ENCODE data around the gene MISP.

The MISP gene

GRCh38 chr19:747432-748273 is 3.3 kb upstream of the MISP start:
- no peak for DNase-seq

DNA sequence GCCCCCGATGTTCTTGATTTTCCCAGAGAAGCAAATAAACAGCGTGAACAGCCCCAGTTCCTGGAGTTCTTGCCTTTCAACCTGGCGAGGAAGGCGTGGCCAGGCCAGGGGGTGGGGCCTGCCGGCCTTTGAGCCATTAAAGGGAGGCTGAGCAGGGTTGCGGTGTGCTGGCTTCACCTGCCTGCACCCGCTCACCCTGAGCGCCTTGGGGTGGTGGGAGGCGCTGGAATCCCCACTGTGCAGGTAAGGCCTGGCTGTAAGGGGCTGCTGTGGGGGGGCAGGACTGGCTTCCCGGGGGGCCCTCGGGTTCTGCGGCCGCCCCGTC is 2.7 kb upstream of the MISP start:
- no peak for DNase-seq

DNA sequence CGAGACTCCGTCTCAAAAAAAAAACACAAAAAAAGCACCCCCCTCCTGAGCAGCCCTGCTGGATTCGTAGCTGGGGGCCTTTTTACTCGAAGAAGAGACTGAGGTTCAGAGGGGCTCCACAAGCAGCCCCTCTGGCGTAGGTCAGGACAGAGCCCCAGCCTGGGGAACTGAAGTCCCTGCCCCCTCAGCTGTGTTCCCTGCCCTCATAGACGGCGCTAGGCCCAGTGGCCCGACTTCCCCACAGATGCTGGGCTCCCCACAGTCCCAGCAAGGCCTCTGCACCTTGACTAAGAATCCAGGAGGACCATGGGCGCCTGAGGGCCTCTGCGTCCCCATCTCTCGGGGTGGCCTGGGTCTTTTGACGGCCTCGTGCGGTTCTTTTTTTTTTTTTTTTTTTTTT is 1.1 kb upstream of the MISP start:
- DNase-seq, result no peak

GRCh38 chr19:751501-752341 is 809 bp downstream of the MISP start:
- peak; percentile 81 for DNase-seq

GRCh38 chr19:752652-753517 is 2.0 kb downstream of the MISP start:
- peak; percentile 86 for DNase-seq

GRCh38 chr19:754530-754929 is 3.6 kb downstream of the MISP start:
- no peak for DNase-seq

- DNase-seq, result no peak
These were observed 4.2 kb downstream of the MISP start for GRCh38 chr19:755063-755462.

GRCh38 chr19:756236-756635 is 5.3 kb downstream of the MISP start:
- DNase-seq, result peak; percentile 18

DNA sequence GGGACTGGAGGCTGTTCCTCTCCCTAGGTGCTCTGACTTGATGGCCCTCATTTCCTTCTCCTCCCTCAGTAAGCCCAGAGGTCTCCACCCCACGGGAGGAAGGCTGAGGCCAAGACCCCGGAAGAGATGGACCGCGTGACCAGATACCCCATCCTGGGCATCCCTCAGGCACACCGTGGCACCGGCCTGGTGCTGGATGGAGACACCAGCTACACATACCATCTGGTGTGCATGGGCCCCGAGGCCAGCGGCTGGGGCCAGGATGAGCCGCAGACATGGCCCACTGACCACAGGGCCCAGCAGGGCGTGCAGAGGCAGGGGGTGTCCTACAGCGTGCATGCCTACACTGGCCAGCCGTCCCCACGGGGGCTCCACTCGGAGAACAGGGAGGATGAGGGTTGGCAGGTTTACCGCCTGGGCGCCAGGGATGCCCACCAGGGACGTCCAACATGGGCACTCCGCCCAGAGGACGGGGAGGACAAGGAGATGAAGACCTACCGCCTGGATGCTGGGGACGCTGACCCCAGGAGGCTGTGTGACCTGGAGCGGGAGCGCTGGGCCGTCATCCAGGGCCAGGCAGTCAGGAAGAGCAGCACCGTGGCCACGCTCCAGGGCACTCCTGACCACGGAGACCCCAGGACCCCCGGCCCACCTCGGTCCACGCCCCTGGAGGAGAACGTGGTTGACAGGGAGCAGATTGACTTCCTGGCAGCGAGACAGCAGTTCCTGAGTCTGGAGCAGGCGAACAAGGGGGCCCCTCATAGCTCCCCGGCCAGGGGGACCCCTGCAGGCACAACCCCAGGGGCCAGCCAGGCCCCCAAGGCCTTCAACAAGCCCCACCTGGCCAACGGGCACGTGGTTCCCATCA is 6.1 kb downstream of the MISP start:
- DNase-seq, result no peak

- no peak for DNase-seq
These were observed 7.1 kb downstream of the MISP start for GRCh38 chr19:757811-758668.

- no peak for DNase-seq
These were observed 12.3 kb downstream of the MISP start for GRCh38 chr19:763181-763580.

- no peak for DNase-seq
These were observed 13.0 kb downstream of the MISP start for GRCh38 chr19:763869-764268.

GRCh38 chr19:764301-764700 is 13.4 kb downstream of the MISP start:
- no peak for DNase-seq

DNA sequence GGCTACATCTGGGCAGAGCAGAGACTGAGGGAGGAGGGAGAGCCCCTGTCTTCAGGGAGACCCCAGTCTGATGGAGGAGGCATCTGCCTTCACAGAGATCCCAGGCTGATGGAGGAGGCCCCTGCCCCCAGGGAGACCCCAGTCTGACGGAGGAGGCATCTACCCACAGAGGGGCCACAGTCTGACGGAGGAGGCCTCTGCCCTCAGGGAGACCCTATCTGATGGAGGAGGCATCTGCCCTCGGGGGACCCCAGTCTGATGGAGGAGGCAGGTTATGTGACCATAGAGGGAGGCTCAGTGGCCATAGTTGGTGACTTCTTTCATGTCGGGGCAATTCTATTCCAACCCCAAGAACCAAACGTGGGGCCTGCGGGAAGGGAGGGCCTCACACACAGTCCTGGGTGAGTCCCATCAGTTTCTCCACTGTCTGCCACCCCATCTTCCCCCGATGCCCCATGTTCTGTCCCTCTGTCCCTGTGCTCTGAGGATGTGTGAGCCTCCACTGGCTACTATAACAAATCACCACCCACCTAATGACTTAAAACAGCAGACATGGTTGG is 14.3 kb downstream of the MISP start:
- DNase-seq, result no peak

DNA sequence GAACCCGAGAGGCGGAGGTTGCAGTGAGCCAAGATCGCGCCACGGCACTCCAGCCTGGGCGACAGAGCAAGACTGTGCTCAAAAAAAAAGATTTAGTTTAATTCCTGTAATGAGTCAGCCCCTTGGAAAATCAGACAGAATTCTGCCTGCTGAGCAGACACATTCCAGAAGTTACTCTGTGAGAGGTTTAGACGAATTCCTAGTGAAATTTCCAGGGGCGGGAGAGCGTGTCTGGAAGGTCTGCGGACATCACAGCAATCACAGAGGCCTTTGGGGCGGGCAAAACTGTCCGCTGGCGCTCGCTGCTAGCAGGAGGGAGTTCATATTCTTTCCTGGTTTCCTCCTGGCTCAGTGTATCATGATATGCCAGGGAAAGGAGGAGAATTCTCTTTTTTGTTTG is 17.5 kb downstream of the MISP start:
- DNase-seq, result peak; percentile 95

DNA sequence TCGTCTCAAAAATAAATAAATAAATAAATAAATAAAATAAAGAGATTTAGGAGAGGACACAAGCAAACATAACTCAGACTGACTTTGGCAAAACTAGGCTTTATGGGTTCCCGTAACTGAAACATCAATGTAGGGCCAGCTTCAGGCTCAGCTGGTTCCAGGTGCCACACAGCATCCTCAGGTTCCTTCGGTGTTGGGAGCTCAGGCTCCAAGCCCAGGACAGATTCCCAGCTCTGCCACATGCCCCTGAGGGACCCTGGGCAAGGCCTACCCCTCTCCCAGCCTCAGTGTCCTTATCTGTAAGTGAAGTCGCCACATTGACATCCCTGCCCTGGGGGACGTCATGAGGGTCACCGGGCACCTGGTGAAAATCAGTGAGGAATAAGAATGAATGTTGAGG is 18.7 kb downstream of the MISP start:
- DNase-seq, result no peak

GRCh38 chr19:771332-771785 is 20.4 kb downstream of the MISP start:
- peak; percentile 45 for DNase-seq

- DNase-seq, result no peak
These were observed 21.2 kb downstream of the MISP start for GRCh38 chr19:772063-772462.

DNA sequence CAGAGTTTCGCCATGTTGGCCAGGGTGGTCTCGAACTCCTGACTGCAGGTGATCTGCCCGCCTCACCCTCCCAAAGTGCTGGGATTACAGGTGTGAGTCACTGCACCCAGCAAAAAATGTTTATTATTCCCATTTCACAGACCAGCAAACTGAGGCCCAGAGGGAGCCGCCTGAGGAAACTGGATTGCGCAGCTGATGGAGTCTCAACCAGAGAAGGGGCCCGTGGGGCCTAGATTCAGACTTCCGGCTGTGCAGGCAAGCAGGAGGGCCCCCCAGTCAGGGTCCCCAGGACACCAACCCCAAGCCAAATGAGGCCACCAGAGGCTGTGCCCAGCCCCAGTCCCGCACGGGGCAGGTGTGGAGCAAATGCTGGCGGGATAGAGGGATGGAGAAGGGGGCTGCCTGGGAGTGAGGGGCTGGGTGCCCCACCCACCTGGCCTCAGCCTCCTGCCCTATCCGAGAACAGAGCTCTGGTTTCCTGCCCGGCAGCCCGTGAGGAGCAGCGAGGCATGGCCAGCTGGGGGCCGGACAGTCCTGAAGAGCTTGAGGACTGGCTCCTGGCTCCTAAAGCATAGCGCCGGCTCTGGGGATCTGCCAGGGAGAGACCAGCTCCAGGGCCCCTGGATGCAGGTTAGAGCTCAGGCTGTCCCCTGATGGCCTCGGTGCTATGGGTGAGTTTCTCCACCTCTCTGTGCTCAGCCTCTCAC is 22.0 kb downstream of the MISP start:
- DNase-seq, result no peak

DNA sequence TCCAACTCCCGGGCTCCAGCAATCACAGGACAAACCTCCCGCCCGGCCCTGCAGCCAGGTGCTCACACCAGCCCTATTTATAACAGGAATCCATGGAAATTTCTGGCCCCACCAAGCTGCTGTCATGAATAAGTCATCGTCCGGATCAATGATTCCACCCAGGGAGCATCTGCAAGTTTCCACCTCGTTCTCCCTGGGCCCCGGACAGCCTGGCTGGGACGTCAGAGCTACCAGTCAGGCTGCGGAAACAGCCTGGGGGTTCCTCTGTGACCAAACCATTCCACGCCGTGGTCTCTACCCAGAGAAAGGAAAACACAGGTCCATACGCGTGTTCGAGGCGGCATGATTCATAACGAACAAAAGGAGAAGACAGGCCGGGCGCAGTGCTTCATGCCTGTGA is 25.6 kb downstream of the MISP start:
- DNase-seq, result no peak
